ENCODE results near the gene CHST8.

CHST8 gene

DNA sequence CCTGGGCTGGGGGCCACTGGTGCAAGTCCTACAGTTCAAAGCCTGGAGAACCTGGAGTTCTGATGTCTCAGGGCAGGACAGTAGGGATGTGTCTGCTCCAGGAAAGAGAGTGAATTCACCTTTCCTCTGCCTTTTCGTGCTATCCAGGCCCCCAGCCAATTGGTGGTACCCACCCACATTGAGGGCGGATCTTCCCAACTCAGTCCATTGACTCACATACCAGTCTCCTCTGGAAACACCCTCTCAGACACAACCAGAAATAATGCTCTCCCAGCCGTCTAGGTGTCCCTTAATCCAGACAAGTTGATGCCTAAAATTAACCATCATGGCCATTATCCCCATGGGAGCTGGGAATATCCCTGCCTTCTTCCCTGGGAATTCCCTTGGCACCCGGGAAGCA, 38.8 kb upstream of the CHST8 start:
- Histone ChIP-seq H3K4me2 (ENCODE audit: low read depth, low read length, poor library complexity, severe bottlenecking) (no peak overlapping the region), H3K9me2 (replicated peaks; ENCODE audit: insufficient read depth, low read length) (no peaks in the 10 kb centered on the region), H3K27me3 (ENCODE audit: low read length) (no peaks in the 10 kb centered on the region), H2AFZ (ENCODE audit: low read depth, low read length, severe bottlenecking) (no peak overlapping the region), H3K9ac (ENCODE audit: low read length) (no peak overlapping the region), H3K36me3 (ENCODE audit: low read length) (no peaks in the 10 kb centered on the region), H3K79me2 (ENCODE audit: insufficient read depth, low read length) (no peaks in the 10 kb centered on the region), H4K20me1 (ENCODE audit: low read depth, low read length) (no peaks in the 10 kb centered on the region), H3K4me3 (ENCODE audit: insufficient read depth, low read length, poor library complexity, severe bottlenecking) (no peak overlapping the region), H3K27ac (ENCODE audit: low read depth, low read length) (no peak overlapping the region), H3F3A (ENCODE audit: insufficient read depth) (no peaks in the 10 kb centered on the region), H3K9me3 (ENCODE audit: insufficient read depth, low read length) (0 out of 2 replicates have a peak, but pooled peaks cover 5% of the 10 kb centered on the region)
- TF ChIP-seq, protein P1, sequence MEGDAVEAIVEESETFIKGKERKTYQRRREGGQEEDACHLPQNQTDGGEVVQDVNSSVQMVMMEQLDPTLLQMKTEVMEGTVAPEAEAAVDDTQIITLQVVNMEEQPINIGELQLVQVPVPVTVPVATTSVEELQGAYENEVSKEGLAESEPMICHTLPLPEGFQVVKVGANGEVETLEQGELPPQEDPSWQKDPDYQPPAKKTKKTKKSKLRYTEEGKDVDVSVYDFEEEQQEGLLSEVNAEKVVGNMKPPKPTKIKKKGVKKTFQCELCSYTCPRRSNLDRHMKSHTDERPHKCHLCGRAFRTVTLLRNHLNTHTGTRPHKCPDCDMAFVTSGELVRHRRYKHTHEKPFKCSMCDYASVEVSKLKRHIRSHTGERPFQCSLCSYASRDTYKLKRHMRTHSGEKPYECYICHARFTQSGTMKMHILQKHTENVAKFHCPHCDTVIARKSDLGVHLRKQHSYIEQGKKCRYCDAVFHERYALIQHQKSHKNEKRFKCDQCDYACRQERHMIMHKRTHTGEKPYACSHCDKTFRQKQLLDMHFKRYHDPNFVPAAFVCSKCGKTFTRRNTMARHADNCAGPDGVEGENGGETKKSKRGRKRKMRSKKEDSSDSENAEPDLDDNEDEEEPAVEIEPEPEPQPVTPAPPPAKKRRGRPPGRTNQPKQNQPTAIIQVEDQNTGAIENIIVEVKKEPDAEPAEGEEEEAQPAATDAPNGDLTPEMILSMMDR (IDR thresholded peaks at IDR 0.05; ENCODE audit: insufficient read depth, low read length, poor library complexity, severe bottlenecking), result no peak
- no peak for TF ChIP-seq EZH2phosphoT487 (conservative IDR thresholded peaks at IDR 0.05; ENCODE audit: low read length)

DNA sequence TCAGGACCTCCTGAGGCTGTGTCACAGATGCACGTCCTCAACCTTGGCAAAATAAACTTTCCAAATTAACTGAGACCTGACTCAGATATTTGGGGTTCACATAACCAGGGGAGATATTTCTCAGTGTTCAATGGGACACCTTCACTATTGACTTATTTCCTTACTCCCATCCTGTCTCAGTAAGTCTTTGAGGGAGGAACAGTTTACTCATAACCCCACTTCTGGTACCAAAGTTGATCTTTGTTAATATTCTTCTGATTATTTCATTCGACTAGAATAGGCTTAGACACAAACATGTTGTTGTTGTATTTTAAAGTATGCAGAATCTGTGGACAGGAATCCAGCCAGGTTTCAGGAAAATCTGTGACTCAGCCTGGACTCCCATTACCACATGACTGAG, 34.6 kb upstream of the CHST8 start:
- Histone ChIP-seq H3K9me3 (ENCODE audit: insufficient read depth, low read length) (0 out of 2 replicates have a peak, but pooled peaks cover 5% of the 10 kb centered on the region), H3K27ac (ENCODE audit: low read depth, low read length) (no peak overlapping the region), H3K27me3 (ENCODE audit: low read length) (no peaks in the 10 kb centered on the region), H3K4me2 (ENCODE audit: low read depth, low read length, poor library complexity, severe bottlenecking) (no peak overlapping the region), H3F3A (ENCODE audit: insufficient read depth) (no peaks in the 10 kb centered on the region), H4K20me1 (ENCODE audit: low read depth, low read length) (no peaks in the 10 kb centered on the region), H3K9ac (ENCODE audit: low read length) (no peak overlapping the region), H3K9me2 (replicated peaks; ENCODE audit: insufficient read depth, low read length) (no peaks in the 10 kb centered on the region), H3K4me3 (ENCODE audit: insufficient read depth, low read length, poor library complexity, severe bottlenecking) (no peak overlapping the region), H3K36me3 (ENCODE audit: low read length) (no peaks in the 10 kb centered on the region), H2AFZ (ENCODE audit: low read depth, low read length, severe bottlenecking) (no peak overlapping the region), H3K79me2 (ENCODE audit: insufficient read depth, low read length) (no peaks in the 10 kb centered on the region)
- TF ChIP-seq, protein P1 (IDR thresholded peaks at IDR 0.05; ENCODE audit: insufficient read depth, low read length, poor library complexity, severe bottlenecking), result no peak
- TF ChIP-seq EZH2phosphoT487 (conservative IDR thresholded peaks at IDR 0.05; ENCODE audit: low read length), result no peak

DNA sequence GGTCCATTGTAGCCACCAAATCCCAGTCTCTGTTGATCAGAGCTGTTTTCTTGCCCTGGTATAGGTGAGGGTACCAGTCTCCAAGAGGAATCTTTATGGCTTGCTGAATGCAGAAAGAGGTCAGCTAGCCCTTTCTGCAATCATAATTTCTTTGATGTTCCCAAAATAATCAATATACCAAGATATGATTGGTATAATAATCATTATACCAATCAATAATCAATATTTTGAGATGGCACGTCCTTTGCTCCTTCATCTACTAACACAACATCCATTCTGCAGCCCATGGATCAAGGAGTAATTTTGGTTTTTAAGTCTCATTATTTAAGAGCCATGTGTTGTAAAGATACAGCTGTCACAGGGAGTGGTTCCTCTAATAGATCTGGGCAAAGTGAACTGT, 31.5 kb upstream of the CHST8 start:
- no peaks in the 10 kb centered on the region for H3K27me3 ChIP-seq (ENCODE audit: low read length)
- H3K79me2 ChIP-seq (ENCODE audit: insufficient read depth, low read length), result no peaks in the 10 kb centered on the region
- H3K9me3 ChIP-seq (ENCODE audit: insufficient read depth, low read length), result 0 out of 2 replicates have a peak, but pooled peaks cover 5% of the 10 kb centered on the region
- no peak overlapping the region for H3K9ac ChIP-seq (ENCODE audit: low read length)
- H3K4me2 ChIP-seq (ENCODE audit: low read depth, low read length, poor library complexity, severe bottlenecking), result no peak overlapping the region
- no peak for TF ChIP-seq EZH2phosphoT487 (conservative IDR thresholded peaks at IDR 0.05; ENCODE audit: low read length)
- TF ChIP-seq, protein P1 (IDR thresholded peaks at IDR 0.05; ENCODE audit: insufficient read depth, low read length, poor library complexity, severe bottlenecking), result no peak
- no peaks in the 10 kb centered on the region for H3F3A ChIP-seq (ENCODE audit: insufficient read depth)
- no peaks in the 10 kb centered on the region for H3K36me3 ChIP-seq (ENCODE audit: low read length)
- no peak overlapping the region for H3K27ac ChIP-seq (ENCODE audit: low read depth, low read length)
- H3K9me2 ChIP-seq (replicated peaks; ENCODE audit: insufficient read depth, low read length), result no peaks in the 10 kb centered on the region
- H4K20me1 ChIP-seq (ENCODE audit: low read depth, low read length), result no peaks in the 10 kb centered on the region
- no peak overlapping the region for H3K4me3 ChIP-seq (ENCODE audit: insufficient read depth, low read length, poor library complexity, severe bottlenecking)
- no peak overlapping the region for H2AFZ ChIP-seq (ENCODE audit: low read depth, low read length, severe bottlenecking)
